ENCODE measurements around the gene FEN1.

The FEN1 gene

GRCh38 chr11:61815790-61816735 is 23.4 kb downstream of the FEN1 start (continued):
- TF ChIP-seq ZNF518A (tag by site-specific recombination; conservative IDR thresholded peaks at IDR 0.05; ENCODE audit: low read depth) (no peak), ZNF132 (tag by site-specific recombination; IDR thresholded peaks at IDR 0.05; ENCODE audit: borderline replicate concordance) (no peak), ZNF138 (tag by site-specific recombination; IDR thresholded peaks at IDR 0.05; ENCODE audit: borderline replicate concordance) (no peak), INSM2 (tag by site-specific recombination; IDR thresholded peaks at IDR 0.05) (no peak), ZNF449 (tag by site-specific recombination; IDR thresholded peaks at IDR 0.05) (no peak), ZNF555 (tag by site-specific recombination; conservative IDR thresholded peaks at IDR 0.05) (no peak), GLIS2 (tag by site-specific recombination; IDR thresholded peaks at IDR 0.05) (no peak), ZNF521 (tag by site-specific recombination; IDR thresholded peaks at IDR 0.05) (no peak), ZNF639 (tag by site-specific recombination; IDR thresholded peaks at IDR 0.05) (no peak), ZNF341 (tag by site-specific recombination; IDR thresholded peaks at IDR 0.05; ENCODE audit: low read depth) (no peak), ZNF416 (tag by site-specific recombination; IDR thresholded peaks at IDR 0.05) (no peak), ZNF350 (tag by site-specific recombination; IDR thresholded peaks at IDR 0.05) (no peak), ZNF621 (tag by site-specific recombination; IDR thresholded peaks at IDR 0.05) (no peak), MYNN (tag by site-specific recombination; IDR thresholded peaks at IDR 0.05; ENCODE audit: borderline replicate concordance) (no peak), ZBTB17 (tag by site-specific recombination; IDR thresholded peaks at IDR 0.05) (peak; percentile 67), KLF16 (tag by site-specific recombination; IDR thresholded peaks at IDR 0.05) (peak; percentile 45; the same call in 1 of the 2 replicates), ZNF324 (tag by site-specific recombination; IDR thresholded peaks at IDR 0.05) (no peak), ZNF24 (tag by site-specific recombination; IDR thresholded peaks at IDR 0.05) (no peak), ZNF169 (tag by site-specific recombination; IDR thresholded peaks at IDR 0.05) (no peak), REPIN1 (tag by site-specific recombination; IDR thresholded peaks at IDR 0.05; ENCODE audit: low read depth) (no peak), GLI2 (tag by site-specific recombination; IDR thresholded peaks at IDR 0.05; ENCODE audit: borderline replicate concordance, low read depth) (no peak), ZNF585B (tag by site-specific recombination; IDR thresholded peaks at IDR 0.05) (no peak), ZIC2 (tag by site-specific recombination; IDR thresholded peaks at IDR 0.05) (no peak), WT1 (tag by site-specific recombination; IDR thresholded peaks at IDR 0.05) (no peak), ZNF280D (tag by site-specific recombination; IDR thresholded peaks at IDR 0.05) (no peak), BCL11A (tag by site-specific recombination; IDR thresholded peaks at IDR 0.05; ENCODE audit: low read depth) (no peak)
